HCT116 (cell line): Measurements from ENCODE around the gene SLC25A29. TPM values are rescaled to one million over a fixed set of nuclear protein-coding genes. Genes with fewer than 3 reads are reported as not detected.
"Not testable (repeated sequence)": the region's sequence is repeated elsewhere in the genome, so short reads cannot be mapped to it uniquely, and the experiment has no call there.

Source experiments
- ATAC-seq: fragments of 200-7000 bp; cut with Tn5 transposase; 2 replicates; pipeline ENCODE4 v1.9.1; 2020; ENCODE audit warnings: mild to moderate bottlenecking, moderate library complexity
- BruUV-seq: library from RNA; stranded (reverse); fragments of 400-500 nt; replicated peaks from 2 replicates; lab custom pipeline; 2021; lab: Mats Ljungman, UMichigan
- CTCF ChIA-PET: fragments of 300-600 bp; sonication (Branson Sonifier 250); formaldehyde crosslinking; loops from one replicate; lab custom pipeline; 2021; ENCODE audit warnings: antibody characterized with exemption; lab: Charles Lee
- POLR2A ChIA-PET: fragments of 300-600, 350-600 bp; sonication (Branson Sonifier 250); formaldehyde crosslinking; loops from one replicate; lab custom pipeline; 2021; ENCODE audit warnings: antibody characterized with exemption; lab: Charles Lee
- RAD21 ChIA-PET, 2 experiments: fragments of 300-600 bp; sonication (Branson Sonifier 250); formaldehyde crosslinking; loops; one replicate each; lab custom pipeline; 2023; ENCODE audit warnings: low total read pairs in 2 of 2; ENCODE audit not compliant: uncharacterized antibody in 2 of 2, unreplicated experiment in 2 of 2, low non-redundant PET in 1 of 2; lab: Charles Lee
- DNase-seq: peaks from one replicate; pipeline ENCODE4 v3.0.0-alpha.2; 2010; ENCODE audit warnings: low read depth, low spot score
- H2AFZ ChIP-seq: fragments of 200-600 bp; shearing (Covaris generic), sonication (generic); 2 replicates; pipeline ENCODE4 v1.6.1; 2017; ENCODE audit warnings: low read depth, mixed run types, mixed read lengths, antibody characterized with exemption, low read length; ENCODE audit not compliant: poor library complexity, severe bottlenecking
- H3K27ac ChIP-seq: 2 replicates; pipeline ENCODE4 v1.5.1; 2012; ENCODE audit warnings: low read depth, low read length
- H3K27me3 ChIP-seq: fragments of 200-600 bp; sonication (generic); 2 replicates; pipeline ENCODE4 v1.6.1; 2016; ENCODE audit warnings: mixed run types, low read length, mixed read lengths; ENCODE audit not compliant: insufficient read depth
- H3K36me3 ChIP-seq, 2 experiments: fragments of 200-500 bp in 1 of 2; fragments of 200-600 bp in 1 of 2; sonication (Bioruptor generic) in 1 of 2; sonication (generic) in 1 of 2; 2 replicates each; pipeline versions ENCODE4 v1.5.1 to v1.6.1; 2014 to 2016; ENCODE audit warnings: low read length in 2 of 2, inconsistent platforms in 1 of 2, mixed read lengths in 1 of 2, mixed run types in 1 of 2; ENCODE audit not compliant: insufficient read depth in 2 of 2, control insufficient read depth in 1 of 2
- H3K4me1 ChIP-seq, 2 experiments: fragments of 200-600 bp in 1 of 2; sonication (generic) in 1 of 2; 2 replicates each; pipeline versions ENCODE4 v1.5.1 to v1.6.1; 2012 to 2017; ENCODE audit warnings: low read length in 2 of 2, inconsistent platforms in 1 of 2, mild to moderate bottlenecking in 1 of 2, mixed read lengths in 1 of 2, mixed run types in 1 of 2, moderate library complexity in 1 of 2; ENCODE audit not compliant: insufficient read depth in 2 of 2, control insufficient read depth in 1 of 2
- H3K4me2 ChIP-seq: fragments of 200-600 bp; sonication (generic); 2 replicates; pipeline ENCODE4 v1.6.1; 2017; ENCODE audit warnings: mixed run types, low read length, mixed read lengths
- H3K4me3 ChIP-seq, 2 experiments: fragments of 200-600 bp in 1 of 2; sonication (generic) in 1 of 2; replicated peaks in 1 of 2; 2 replicates each; pipeline ENCODE4 v1.5.1; 2011 to 2016; ENCODE audit warnings: low read length in 2 of 2, control low read depth in 1 of 2, low read depth in 1 of 2, mild to moderate bottlenecking in 1 of 2, mixed read lengths in 1 of 2, mixed run types in 1 of 2
- H3K79me2 ChIP-seq: fragments of 200-600 bp; sonication (generic); 2 replicates; pipeline ENCODE4 v1.6.1; 2017; ENCODE audit warnings: mild to moderate bottlenecking, mixed run types, low read length, moderate library complexity, mixed read lengths; ENCODE audit not compliant: insufficient read depth
- H3K9ac ChIP-seq: fragments of 200-600 bp; sonication (generic); 2 replicates; pipeline ENCODE4 v1.6.1; 2016; ENCODE audit warnings: low read length, mixed read lengths
- H3K9me2 ChIP-seq: fragments of 200-600 bp; sonication (generic), shearing (Covaris generic); 2 replicates; pipeline ENCODE4 v1.6.1; 2017; ENCODE audit warnings: mixed run types, mild to moderate bottlenecking, moderate library complexity; ENCODE audit not compliant: insufficient read depth
- H3K9me3 ChIP-seq, 2 experiments: fragments of 200-500 bp in 1 of 2; fragments of 200-600 bp in 1 of 2; sonication (Bioruptor generic) in 1 of 2; sonication (generic) in 1 of 2; 2 replicates each; pipeline ENCODE4 v1.6.1; 2014 to 2017; ENCODE audit warnings: low read length in 2 of 2, mixed read lengths in 2 of 2, inconsistent platforms in 1 of 2, low read depth in 1 of 2, mild to moderate bottlenecking in 1 of 2, mixed run types in 1 of 2, moderate library complexity in 1 of 2; ENCODE audit not compliant: control insufficient read depth in 1 of 2, insufficient read depth in 1 of 2
- H4K20me1 ChIP-seq: fragments of 200-600 bp; sonication (generic), shearing (Covaris generic); 2 replicates; pipeline ENCODE4 v1.6.1; 2017; ENCODE audit warnings: mixed run types, mild to moderate bottlenecking, moderate library complexity; ENCODE audit not compliant: insufficient read depth
- CBX3 ChIP-seq: IDR thresholded peaks from 2 replicates; pipeline ENCODE4 v1.6.1; 2012; ENCODE audit warnings: low read depth
- CEBPB ChIP-seq: IDR thresholded peaks from 2 replicates; pipeline ENCODE4 v1.6.1; 2012; ENCODE audit warnings: low read depth
- CTCF ChIP-seq, 3 experiments: fragments of 200-600 bp in 1 of 3; sonication (generic) in 1 of 3; IDR thresholded peaks in 2 of 3; conservative IDR thresholded peaks in 1 of 3; 2 replicates each; pipeline ENCODE4 v1.5.1; 2012 to 2017; ENCODE audit warnings: low read depth in 2 of 3, low read length in 2 of 3, antibody characterized with exemption in 1 of 3, borderline replicate concordance in 1 of 3, control low read depth in 1 of 3, mild to moderate bottlenecking in 1 of 3, mixed read lengths in 1 of 3, mixed run types in 1 of 3, moderate library complexity in 1 of 3; ENCODE audit not compliant: insufficient read depth in 1 of 3
- EZH2 ChIP-seq: fragments of 200-600 bp; sonication (generic); IDR thresholded peaks from 2 replicates; pipeline ENCODE4 v1.6.1; 2017; ENCODE audit warnings: antibody characterized with exemption, mixed run types
- EZH2phosphoT487 ChIP-seq: fragments of 200-600 bp; IDR thresholded peaks from 2 replicates; pipeline ENCODE4 v1.6.1; 2018; ENCODE audit warnings: antibody characterized with exemption, borderline replicate concordance
- POLR2A ChIP-seq: IDR thresholded peaks from 2 replicates; pipeline ENCODE4 v1.7.0; 2011; ENCODE audit warnings: borderline replicate concordance; ENCODE audit not compliant: insufficient read depth, insufficient read length; ENCODE audit errors: extremely low read depth
- POLR2AphosphoS5 ChIP-seq: IDR thresholded peaks from 2 replicates; pipeline ENCODE4 v1.6.1; 2011; ENCODE audit warnings: mild to moderate bottlenecking, low read depth, low read length, moderate library complexity
- SRF ChIP-seq: IDR thresholded peaks from 2 replicates; pipeline ENCODE4 v1.6.1; 2012; ENCODE audit warnings: low read depth
- YY1 ChIP-seq: IDR thresholded peaks from 2 replicates; pipeline ENCODE4 v1.6.1; 2011; ENCODE audit warnings: low read length, low read depth, moderate library complexity, mild to moderate bottlenecking; ENCODE audit not compliant: insufficient replicate concordance; ENCODE audit errors: extremely low read depth
- ZBTB33 ChIP-seq: IDR thresholded peaks from 2 replicates; pipeline ENCODE4 v1.6.1; 2011; ENCODE audit warnings: mild to moderate bottlenecking, low read length, moderate library complexity; ENCODE audit not compliant: insufficient replicate concordance; ENCODE audit errors: extremely low read depth
- ZFX ChIP-seq: fragments of 450-650 bp; IDR thresholded peaks from 2 replicates; pipeline ENCODE4 v1.6.1; 2017
- intact Hi-C: fragments of 100-400 bp; cut with micrococcal nuclease; formaldehyde crosslinking; loops from 2 replicates; pipeline ENCODE4 v1.10.0; 2022
- total RNA-seq: library from RNA; stranded (reverse); gene quantifications from one replicate; pipeline ENCODE4 v1.2.1, GENCODE V29; 2021; ENCODE audit not compliant: unreplicated experiment

Gene SLC25A29
- total RNA-seq, 1 experiment from 2014 or later = 38.7 TPM

GRCh38 chr14:100283984-100284881, 22.0 kb downstream of the SLC25A29 start:
- Histone ChIP-seq H3K27ac (peak overlapping the region; percentile 96), H3K79me2 (peaks cover 34% of the 10 kb centered on the region), H3K36me3 (no peaks in the 10 kb centered on the region; a peak in 1 of 4 replicates), H3K4me2 (peak overlapping the region; percentile 90), H2AFZ (no peak overlapping the region), H3K4me1 (peaks cover 5 to 20% of the 10 kb centered on the region in 2 experiments; a peak in 2 of 4 replicates), H3K9ac (peak overlapping the region; percentile 79), H4K20me1 (0 out of 2 replicates have a peak, but pooled peaks cover 4% of the 10 kb centered on the region), H3K4me3 (peak overlapping the region; percentile 42 to 65), H3K9me2 (no peaks in the 10 kb centered on the region), H3K9me3 (no peaks in the 10 kb centered on the region), H3K27me3 (no peaks in the 10 kb centered on the region)
- no TSS peak for BruUV-seq
- ATAC-seq (no peak), DNase-seq (no peak)
- POLR2A ChIA-PET = no interaction called here
- TF ChIP-seq YY1 = no peak
- TF ChIP-seq CEBPB = no peak
- TF ChIP-seq POLR2A = no peak
- TF ChIP-seq EZH2phosphoT487 = no peak
- TF ChIP-seq EZH2 = no peak
- TF ChIP-seq POLR2AphosphoS5 = no peak
- TF ChIP-seq CTCF (IDR thresholded peaks at IDR 0.05 in 2 of 3, conservative IDR thresholded peaks at IDR 0.05 in 1 of 3; ENCODE audit: borderline replicate concordance in 1 of 3, insufficient read depth in 1 of 3, low read depth in 2 of 3, low read length in 2 of 3) = no peak
- no peak for TF ChIP-seq ZBTB33
- TF ChIP-seq CBX3 = no peak
- no peak for TF ChIP-seq SRF
- TF ChIP-seq ZFX = no peak
- RAD21 ChIA-PET = no interaction called here
- intact Hi-C loops = no loop called here
- CTCF ChIA-PET = interaction anchor here (1.2 to 3.6 kb wide), 5 partner anchors 12 to 156 kb away, joined by 3 to 19 read pairs (median 4); no protein-coding TSS in a partner anchor

- H3K4me3 ChIP-seq, H3K36me3 ChIP-seq, POLR2A ChIA-PET, H3K9me2 ChIP-seq, intact Hi-C loops, H3K27ac ChIP-seq, RAD21 ChIA-PET, H3K9me3 ChIP-seq, H3K4me2 ChIP-seq, H3K27me3 ChIP-seq, H3K9ac ChIP-seq, BruUV-seq, H2AFZ ChIP-seq, H4K20me1 ChIP-seq, ATAC-seq, DNase-seq: not testable (repeated sequence)
- Histone ChIP-seq H3K4me1 (peaks cover 5 to 25% of the 10 kb centered on the region in 2 experiments; a peak in 2 of 4 replicates), H3K79me2 (peaks cover 42% of the 10 kb centered on the region)
- CTCF ChIA-PET = interaction anchor here (3.6 kb wide), 1 partner anchor 13 kb away, joined by 19 read pairs; no protein-coding TSS in a partner anchor
Observed at GRCh38 chr14:100283436-100283835, 22.8 kb downstream of the SLC25A29 start.
